ENCODE results near the gene FBXL17.

DNA sequence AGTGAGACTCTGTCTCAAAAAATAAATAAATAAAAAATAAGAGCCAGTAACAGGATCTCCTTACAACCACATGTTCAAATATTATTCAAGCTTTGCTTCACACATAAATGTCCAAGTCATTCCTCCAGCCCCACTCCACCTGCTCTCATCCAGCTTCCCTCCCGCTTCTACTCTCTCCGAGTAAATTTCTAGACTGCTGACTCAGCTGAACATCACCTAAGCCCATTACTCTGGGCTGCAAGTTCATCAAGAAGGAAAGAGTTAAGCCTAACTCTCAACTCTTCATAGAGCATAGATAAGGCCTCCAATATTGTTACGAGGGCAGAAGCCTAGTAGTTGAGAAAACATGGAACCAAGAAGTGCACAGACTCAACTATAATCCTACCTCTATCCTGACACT is 300.2 kb downstream of the FBXL17 start:
- TF ChIP-seq, protein P1, sequence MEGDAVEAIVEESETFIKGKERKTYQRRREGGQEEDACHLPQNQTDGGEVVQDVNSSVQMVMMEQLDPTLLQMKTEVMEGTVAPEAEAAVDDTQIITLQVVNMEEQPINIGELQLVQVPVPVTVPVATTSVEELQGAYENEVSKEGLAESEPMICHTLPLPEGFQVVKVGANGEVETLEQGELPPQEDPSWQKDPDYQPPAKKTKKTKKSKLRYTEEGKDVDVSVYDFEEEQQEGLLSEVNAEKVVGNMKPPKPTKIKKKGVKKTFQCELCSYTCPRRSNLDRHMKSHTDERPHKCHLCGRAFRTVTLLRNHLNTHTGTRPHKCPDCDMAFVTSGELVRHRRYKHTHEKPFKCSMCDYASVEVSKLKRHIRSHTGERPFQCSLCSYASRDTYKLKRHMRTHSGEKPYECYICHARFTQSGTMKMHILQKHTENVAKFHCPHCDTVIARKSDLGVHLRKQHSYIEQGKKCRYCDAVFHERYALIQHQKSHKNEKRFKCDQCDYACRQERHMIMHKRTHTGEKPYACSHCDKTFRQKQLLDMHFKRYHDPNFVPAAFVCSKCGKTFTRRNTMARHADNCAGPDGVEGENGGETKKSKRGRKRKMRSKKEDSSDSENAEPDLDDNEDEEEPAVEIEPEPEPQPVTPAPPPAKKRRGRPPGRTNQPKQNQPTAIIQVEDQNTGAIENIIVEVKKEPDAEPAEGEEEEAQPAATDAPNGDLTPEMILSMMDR (IDR thresholded peaks at IDR 0.05): no peak
- TF ChIP-seq POLR2A (IDR thresholded peaks at IDR 0.05) (no peak), POLR2AphosphoS5 (IDR thresholded peaks at IDR 0.05) (no peak)

All from breast epithelium (tissue), 3 donors.